DND-41 (cell line): Measurements from ENCODE around the gene LMF2.

Experiments used
- ATAC-seq: fragments of 200-7000 bp; cut with Tn5 transposase; 3 replicates; pipeline ENCODE4 v1.9.1; 2021; ENCODE audit warnings: low read depth; ENCODE audit not compliant: insufficient read depth
- DNase-seq: peaks from one replicate; pipeline ENCODE4 v3.0.0-alpha.2; 2020
- H2AFZ ChIP-seq: 2 replicates; pipeline ENCODE4 v1.6.0; 2012; ENCODE audit warnings: low read depth, low read length
- H3K27ac ChIP-seq: 2 replicates; pipeline ENCODE4 v1.5.1; 2012; ENCODE audit warnings: low read length, inconsistent platforms
- H3K27me3 ChIP-seq: fragments of 200-600 bp; sonication (generic); 2 replicates; pipeline ENCODE4 v1.6.0; 2012; ENCODE audit warnings: low read length, mild to moderate bottlenecking, inconsistent platforms; ENCODE audit not compliant: insufficient read depth, poor library complexity
- H3K36me3 ChIP-seq: 2 replicates; pipeline ENCODE4 v1.5.1; 2012; ENCODE audit warnings: low read length, inconsistent platforms; ENCODE audit not compliant: insufficient read depth
- H3K4me1 ChIP-seq: 2 replicates; pipeline ENCODE4 v1.5.1; 2012; ENCODE audit warnings: mild to moderate bottlenecking, low read length; ENCODE audit not compliant: insufficient read depth
- H3K4me2 ChIP-seq: 2 replicates; pipeline ENCODE4 v1.6.0; 2012; ENCODE audit warnings: mild to moderate bottlenecking, moderate library complexity, low read length, inconsistent platforms; ENCODE audit not compliant: insufficient read depth
- H3K4me3 ChIP-seq, 2 experiments: fragments of 200-600 bp in 1 of 2; shearing (Covaris generic) in 1 of 2; 2 replicates each; pipeline ENCODE4 v1.5.1; 2012 to 2016; ENCODE audit warnings: inconsistent platforms in 2 of 2, low read length in 2 of 2, mild to moderate bottlenecking in 2 of 2, low read depth in 1 of 2, moderate library complexity in 1 of 2
- H3K79me2 ChIP-seq: 2 replicates; pipeline ENCODE4 v1.6.0; 2012; ENCODE audit warnings: low read length, inconsistent platforms; ENCODE audit not compliant: insufficient read depth
- H3K9ac ChIP-seq: 2 replicates; pipeline ENCODE4 v1.6.0; 2012; ENCODE audit warnings: low read depth, mild to moderate bottlenecking, inconsistent platforms, low read length, moderate library complexity
- H3K9me3 ChIP-seq: 2 replicates; pipeline ENCODE4 v1.5.1; 2012; ENCODE audit warnings: low read length, moderate library complexity, mild to moderate bottlenecking, inconsistent platforms; ENCODE audit not compliant: insufficient read depth, severe bottlenecking
- H4K20me1 ChIP-seq: 2 replicates; pipeline ENCODE4 v1.6.0; 2012; ENCODE audit warnings: low read length; ENCODE audit not compliant: insufficient read depth
- EZH2 ChIP-seq: IDR thresholded peaks from 3 replicates; pipeline ENCODE4 v1.6.1; 2012; ENCODE audit warnings: borderline replicate concordance, low read depth, mild to moderate bottlenecking, moderate library complexity, low read length, inconsistent platforms; ENCODE audit not compliant: severe bottlenecking
- TF ChIP-seq, protein P1 (sequence below): IDR thresholded peaks from 2 replicates; pipeline ENCODE4 v1.5.1; 2012; ENCODE audit warnings: borderline replicate concordance, low read length, moderate library complexity, mild to moderate bottlenecking; ENCODE audit not compliant: poor library complexity, severe bottlenecking; ENCODE audit errors: extremely low read depth

LMF2 gene

DNA sequence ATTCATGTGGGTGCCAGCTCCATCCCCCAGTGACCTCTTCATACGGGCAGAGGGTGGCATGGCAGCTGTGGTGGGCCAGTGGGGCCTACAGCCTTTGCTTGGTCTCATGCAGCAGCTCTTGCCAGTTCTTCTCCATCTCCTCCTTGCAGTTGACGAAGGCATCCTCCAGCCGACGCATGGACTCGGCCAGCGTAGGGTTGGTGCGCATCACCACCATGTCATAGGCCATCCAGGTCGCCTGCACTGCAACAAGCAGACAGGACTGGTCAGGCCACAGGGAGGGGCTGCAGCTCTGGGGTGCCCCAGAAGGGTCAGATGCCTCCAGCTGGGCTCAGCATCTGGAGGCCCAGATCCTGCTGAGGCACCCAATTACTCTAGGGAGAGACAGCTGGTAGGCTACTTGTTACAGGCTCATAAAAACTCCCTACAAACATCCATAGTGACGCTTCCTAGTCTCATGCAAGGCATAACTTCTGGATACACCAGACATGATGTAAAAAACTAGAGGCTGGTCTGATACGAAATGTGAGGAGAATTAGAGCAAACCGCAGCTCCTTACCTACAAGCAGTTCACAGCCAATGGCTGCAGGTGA is 43.8 kb upstream of the LMF2 start:
- Histone ChIP-seq H3K27me3 (no peaks in the 10 kb centered on the region), H3K9ac (no peak overlapping the region), H3K36me3 (no peaks in the 10 kb centered on the region), H3K79me2 (no peaks in the 10 kb centered on the region), H3K9me3 (no peaks in the 10 kb centered on the region), H3K4me3 (no peak overlapping the region), H3K4me1 (no peaks in the 10 kb centered on the region), H3K4me2 (no peak overlapping the region), H4K20me1 (no peaks in the 10 kb centered on the region), H3K27ac (no peak overlapping the region), H2AFZ (no peak overlapping the region)
- no peak for DNase-seq
- TF ChIP-seq EZH2 = no peak
- TF ChIP-seq, protein P1, sequence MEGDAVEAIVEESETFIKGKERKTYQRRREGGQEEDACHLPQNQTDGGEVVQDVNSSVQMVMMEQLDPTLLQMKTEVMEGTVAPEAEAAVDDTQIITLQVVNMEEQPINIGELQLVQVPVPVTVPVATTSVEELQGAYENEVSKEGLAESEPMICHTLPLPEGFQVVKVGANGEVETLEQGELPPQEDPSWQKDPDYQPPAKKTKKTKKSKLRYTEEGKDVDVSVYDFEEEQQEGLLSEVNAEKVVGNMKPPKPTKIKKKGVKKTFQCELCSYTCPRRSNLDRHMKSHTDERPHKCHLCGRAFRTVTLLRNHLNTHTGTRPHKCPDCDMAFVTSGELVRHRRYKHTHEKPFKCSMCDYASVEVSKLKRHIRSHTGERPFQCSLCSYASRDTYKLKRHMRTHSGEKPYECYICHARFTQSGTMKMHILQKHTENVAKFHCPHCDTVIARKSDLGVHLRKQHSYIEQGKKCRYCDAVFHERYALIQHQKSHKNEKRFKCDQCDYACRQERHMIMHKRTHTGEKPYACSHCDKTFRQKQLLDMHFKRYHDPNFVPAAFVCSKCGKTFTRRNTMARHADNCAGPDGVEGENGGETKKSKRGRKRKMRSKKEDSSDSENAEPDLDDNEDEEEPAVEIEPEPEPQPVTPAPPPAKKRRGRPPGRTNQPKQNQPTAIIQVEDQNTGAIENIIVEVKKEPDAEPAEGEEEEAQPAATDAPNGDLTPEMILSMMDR = no peak
- no peak for ATAC-seq

DNA sequence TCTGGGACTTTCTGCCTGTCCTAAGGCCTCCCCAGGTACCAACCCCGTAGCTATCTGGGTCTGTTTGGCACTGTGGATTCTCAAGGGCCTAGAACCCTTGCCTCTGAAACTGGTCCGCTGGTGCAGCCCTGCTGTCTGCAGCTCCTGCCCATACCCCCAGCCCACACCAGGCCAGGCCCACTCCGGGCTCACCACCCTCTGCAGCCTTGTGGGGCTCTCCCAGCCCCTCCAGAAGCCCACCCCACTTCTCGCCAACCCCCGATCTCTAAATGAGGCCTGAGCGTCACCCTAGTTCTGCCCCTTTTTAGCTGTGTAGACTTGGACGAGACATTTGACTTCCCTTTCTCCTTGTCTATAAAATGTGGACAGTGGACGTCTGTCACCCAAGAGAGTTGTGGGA is 42.9 kb upstream of the LMF2 start:
- H4K20me1 ChIP-seq = no peaks in the 10 kb centered on the region

DNA sequence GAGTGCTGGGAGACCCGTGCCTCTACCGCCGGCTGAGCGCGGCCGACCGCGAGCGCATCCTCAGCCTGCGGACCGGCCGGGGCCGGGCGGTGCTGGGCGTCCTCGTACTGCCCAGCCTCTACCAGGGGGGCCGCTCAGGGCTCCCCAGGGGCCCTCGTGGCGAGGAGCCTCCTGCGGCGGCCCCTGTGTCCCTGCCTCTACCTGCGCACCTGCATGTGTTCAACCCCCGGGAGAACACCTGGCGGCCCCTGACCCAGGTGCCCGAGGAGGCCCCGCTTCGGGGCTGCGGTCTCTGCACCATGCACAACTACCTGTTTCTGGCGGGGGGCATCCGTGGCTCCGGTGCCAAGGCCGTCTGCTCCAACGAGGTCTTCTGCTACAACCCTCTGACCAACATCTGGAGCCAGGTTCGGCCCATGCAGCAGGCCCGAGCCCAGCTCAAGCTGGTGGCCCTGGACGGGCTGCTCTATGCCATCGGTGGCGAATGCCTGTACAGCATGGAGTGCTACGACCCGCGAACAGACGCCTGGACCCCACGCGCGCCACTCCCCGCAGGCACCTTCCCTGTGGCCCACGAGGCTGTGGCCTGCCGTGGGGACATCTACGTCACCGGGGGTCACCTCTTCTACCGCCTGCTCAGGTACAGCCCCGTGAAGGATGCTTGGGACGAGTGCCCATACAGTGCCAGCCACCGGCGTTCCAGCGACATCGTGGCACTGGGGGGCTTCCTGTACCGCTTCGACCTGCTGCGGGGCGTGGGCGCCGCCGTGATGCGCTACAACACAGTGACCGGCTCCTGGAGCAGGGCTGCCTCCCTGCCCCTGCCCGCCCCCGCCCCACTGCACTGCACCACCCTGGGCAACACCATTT is 41.7 kb upstream of the LMF2 start:
- Histone ChIP-seq H3K9ac (no peak overlapping the region), H3K27ac (no peak overlapping the region), H4K20me1 (peaks cover 7% of the 10 kb centered on the region), H3K4me2 (no peak overlapping the region), H3K4me3 (no peak overlapping the region), H3K79me2 (no peaks in the 10 kb centered on the region), H2AFZ (no peak overlapping the region), H3K9me3 (no peaks in the 10 kb centered on the region), H3K36me3 (no peaks in the 10 kb centered on the region), H3K4me1 (peaks cover 20% of the 10 kb centered on the region), H3K27me3 (peaks cover 10% of the 10 kb centered on the region)
- TF ChIP-seq, protein P1 = no peak
- no peak for TF ChIP-seq EZH2
- no peak for ATAC-seq
- no peak for DNase-seq

More for the DNA sequence above, 42.9 kb upstream of the LMF2 start:
- Histone ChIP-seq H3K27ac (no peak overlapping the region), H3K36me3 (no peaks in the 10 kb centered on the region), H3K27me3 (no peaks in the 10 kb centered on the region), H2AFZ (no peak overlapping the region), H3K9me3 (no peaks in the 10 kb centered on the region), H3K79me2 (no peaks in the 10 kb centered on the region), H3K9ac (no peak overlapping the region), H3K4me2 (no peak overlapping the region), H3K4me3 (no peak overlapping the region), H3K4me1 (peaks cover 8% of the 10 kb centered on the region)
- ATAC-seq (no peak), DNase-seq (no peak)
- TF ChIP-seq, protein P1 = no peak
- no peak for TF ChIP-seq EZH2
